Astrocyte (in vitro differentiated cells and primary cell): Measurements from ENCODE around the gene CEP63. TPM values are rescaled to one million over a fixed set of nuclear protein-coding genes. Genes with fewer than 3 reads are reported as not detected.

ENCODE experiments used
- DNase-seq: peaks from one replicate; pipeline ENCODE4 v3.0.0-alpha.2; 2010; ENCODE audit warnings: low read depth
- FAIRE-seq: peaks from 2 replicates; lab custom pipeline; 2011; peaks lifted over from hg19 to GRCh38; lab: Jason Lieb, UNC
- H2AFZ ChIP-seq: 2 replicates; pipeline ENCODE4 v1.6.0; 2012; ENCODE audit warnings: low read depth, low read length, inconsistent platforms
- H3K27ac ChIP-seq: 2 replicates; pipeline ENCODE4 v1.5.1; 2011; ENCODE audit warnings: low read depth, low read length, inconsistent platforms
- H3K27me3 ChIP-seq: 2 replicates; pipeline ENCODE4 v1.6.0; 2011; ENCODE audit warnings: low read length, inconsistent platforms; ENCODE audit not compliant: insufficient read depth
- H3K36me3 ChIP-seq: 2 replicates; pipeline ENCODE4 v1.5.1; 2011; ENCODE audit warnings: low read length, inconsistent platforms; ENCODE audit not compliant: insufficient read depth
- H3K4me1 ChIP-seq: 2 replicates; pipeline ENCODE4 v1.5.1; 2011; ENCODE audit warnings: low read length, inconsistent platforms; ENCODE audit not compliant: insufficient read depth
- H3K4me2 ChIP-seq: 2 replicates; pipeline ENCODE4 v1.6.0; 2012; ENCODE audit warnings: low read length, inconsistent platforms
- H3K4me3 ChIP-seq: 2 replicates; pipeline ENCODE4 v1.5.1; 2011; ENCODE audit warnings: low read depth, mild to moderate bottlenecking, low read length, inconsistent platforms; ENCODE audit not compliant: insufficient read depth
- H3K79me2 ChIP-seq: 2 replicates; pipeline ENCODE4 v1.6.0; 2012; ENCODE audit warnings: mild to moderate bottlenecking, low read length, inconsistent platforms; ENCODE audit not compliant: insufficient read depth
- H3K9ac ChIP-seq: 2 replicates; pipeline ENCODE4 v1.6.0; 2012; ENCODE audit warnings: mild to moderate bottlenecking, low read length, inconsistent platforms
- H3K9me3 ChIP-seq: 2 replicates; pipeline ENCODE4 v1.5.1; 2012; ENCODE audit warnings: low read depth, mild to moderate bottlenecking, low read length, inconsistent platforms; ENCODE audit not compliant: insufficient read depth
- H4K20me1 ChIP-seq: 2 replicates; pipeline ENCODE4 v1.6.0; 2012; ENCODE audit warnings: low read length, inconsistent platforms; ENCODE audit not compliant: insufficient read depth
- H3K27ac Mint-ChIP-seq: one replicate; pipeline ENCODE4 v1.8.0; 2021; ENCODE audit warnings: mild to moderate bottlenecking, mixed read lengths; ENCODE audit not compliant: unreplicated experiment
- H3K27me3 Mint-ChIP-seq: one replicate; pipeline ENCODE4 v1.8.0; 2021; ENCODE audit warnings: low read depth, mixed read lengths; ENCODE audit not compliant: unreplicated experiment
- H3K36me3 Mint-ChIP-seq: one replicate; pipeline ENCODE4 v1.8.0; 2021; ENCODE audit warnings: low read depth, mixed read lengths; ENCODE audit not compliant: unreplicated experiment
- H3K4me1 Mint-ChIP-seq: one replicate; pipeline ENCODE4 v1.8.0; 2021; ENCODE audit warnings: low read depth, mixed read lengths; ENCODE audit not compliant: unreplicated experiment
- H3K4me3 Mint-ChIP-seq: one replicate; pipeline ENCODE4 v1.8.0; 2021; ENCODE audit warnings: mild to moderate bottlenecking, moderate library complexity, mixed read lengths; ENCODE audit not compliant: unreplicated experiment
- H3K9me3 Mint-ChIP-seq: one replicate; pipeline ENCODE4 v1.8.0; 2021; ENCODE audit warnings: mild to moderate bottlenecking, mixed read lengths; ENCODE audit not compliant: unreplicated experiment
- CTCF ChIP-seq: IDR thresholded peaks from 2 replicates; pipeline ENCODE4 v1.5.1; 2011; ENCODE audit warnings: low read depth, mild to moderate bottlenecking, inconsistent platforms, low read length, moderate library complexity; ENCODE audit not compliant: insufficient read depth
- EZH2 ChIP-seq: IDR thresholded peaks from 2 replicates; pipeline ENCODE4 v1.6.1; 2012; ENCODE audit warnings: mild to moderate bottlenecking, low read length, inconsistent platforms; ENCODE audit not compliant: insufficient read depth
- total RNA-seq: library from RNA; stranded (reverse); gene quantifications from 2 replicates; pipeline ENCODE4 v1.2.1, GENCODE V29; 2021

CEP63 gene
- total RNA-seq, 1 donor from 2014 or later = 21.3 TPM

GRCh38 chr3:134579141-134579665 is 93.3 kb downstream of the CEP63 start:
- FAIRE-seq (no peak), DNase-seq (no peak)
- TF ChIP-seq EZH2 (no peak), CTCF (no peak)
- H4K20me1 ChIP-seq = no peaks in the 10 kb centered on the region
- no peak overlapping the region for H3K4me3 ChIP-seq
- H3K27me3 ChIP-seq = no peaks in the 10 kb centered on the region
- H3K9me3 ChIP-seq = no peaks in the 10 kb centered on the region
- no peaks in the 10 kb centered on the region for H3K79me2 ChIP-seq
- H3K36me3 ChIP-seq = no peaks in the 10 kb centered on the region
- no peak overlapping the region for H3K4me2 ChIP-seq
- Mint-ChIP-seq H3K4me1 (no peaks in the 10 kb centered on the region), H3K4me3 (no peak overlapping the region), H3K27me3 (peaks cover 2% of the 10 kb centered on the region), H3K27ac (no peak overlapping the region), H3K36me3 (peaks cover 2% of the 10 kb centered on the region), H3K9me3 (peaks cover 9% of the 10 kb centered on the region)
- H3K9ac ChIP-seq = no peak overlapping the region
- no peak overlapping the region for H3K27ac ChIP-seq
- H3K4me1 ChIP-seq = no peaks in the 10 kb centered on the region
- H2AFZ ChIP-seq = no peak overlapping the region

GRCh38 chr3:134590766-134591165 is 104.9 kb downstream of the CEP63 start:
- peak overlapping the region; percentile 30 for H3K4me3 Mint-ChIP-seq
- H3K27ac Mint-ChIP-seq = peak overlapping the region; percentile 79
- H3K4me1 ChIP-seq = no peaks in the 10 kb centered on the region
- H3K9ac ChIP-seq = no peak overlapping the region
- peaks cover 3% of the 10 kb centered on the region for H3K27me3 ChIP-seq
- FAIRE-seq (no peak), DNase-seq (no peak)
- H3K9me3 ChIP-seq = no peaks in the 10 kb centered on the region
- H3K27me3 Mint-ChIP-seq = peaks cover 6% of the 10 kb centered on the region
- H4K20me1 ChIP-seq = no peaks in the 10 kb centered on the region
- H3K27ac ChIP-seq = no peak overlapping the region
- peaks cover 8% of the 10 kb centered on the region for H3K36me3 Mint-ChIP-seq
- H3K79me2 ChIP-seq = no peaks in the 10 kb centered on the region
- H3K4me1 Mint-ChIP-seq = peaks cover 7% of the 10 kb centered on the region
- H3K4me3 ChIP-seq = no peak overlapping the region
- H3K36me3 ChIP-seq = no peaks in the 10 kb centered on the region
- H3K9me3 Mint-ChIP-seq = peaks cover 19% of the 10 kb centered on the region
- H3K4me2 ChIP-seq = no peak overlapping the region
- TF ChIP-seq CTCF (no peak), EZH2 (no peak)
- no peak overlapping the region for H2AFZ ChIP-seq

- Mint-ChIP-seq H3K36me3 (peaks cover 7% of the 10 kb centered on the region), H3K4me3 (no peak overlapping the region), H3K4me1 (peaks cover 13% of the 10 kb centered on the region), H3K27ac (no peak overlapping the region), H3K9me3 (peaks cover 18% of the 10 kb centered on the region), H3K27me3 (peaks cover 2% of the 10 kb centered on the region)
- no peak overlapping the region for H3K9ac ChIP-seq
- H4K20me1 ChIP-seq = no peaks in the 10 kb centered on the region
- H3K27me3 ChIP-seq = peaks cover 3% of the 10 kb centered on the region
- H3K4me3 ChIP-seq = no peak overlapping the region
- no peak overlapping the region for H3K4me2 ChIP-seq
- H2AFZ ChIP-seq = no peak overlapping the region
- no peaks in the 10 kb centered on the region for H3K9me3 ChIP-seq
- TF ChIP-seq CTCF (no peak), EZH2 (no peak)
- H3K27ac ChIP-seq = no peak overlapping the region
- no peaks in the 10 kb centered on the region for H3K36me3 ChIP-seq
- H3K79me2 ChIP-seq = no peaks in the 10 kb centered on the region
- H3K4me1 ChIP-seq = no peaks in the 10 kb centered on the region
- DNase-seq (no peak), FAIRE-seq (no peak)
Measured at GRCh38 chr3:134592806-134593205, 106.9 kb downstream of the CEP63 start.
